Measurements from ENCODE around the gene RUBCN. TPM values are rescaled to one million over a fixed set of nuclear protein-coding genes. Genes with fewer than 3 reads are reported as not detected.
A peak's percentile ranks its signal among the peaks of the same experiment; 100 is the strongest.
"Not testable (repeated sequence)": the region's sequence is repeated elsewhere in the genome, so short reads cannot be mapped to it uniquely, and the experiment has no call there.

Gene RUBCN
- total RNA-seq, 2 experiments from 2014 or later = 45.1 to 56.7 TPM

DNA sequence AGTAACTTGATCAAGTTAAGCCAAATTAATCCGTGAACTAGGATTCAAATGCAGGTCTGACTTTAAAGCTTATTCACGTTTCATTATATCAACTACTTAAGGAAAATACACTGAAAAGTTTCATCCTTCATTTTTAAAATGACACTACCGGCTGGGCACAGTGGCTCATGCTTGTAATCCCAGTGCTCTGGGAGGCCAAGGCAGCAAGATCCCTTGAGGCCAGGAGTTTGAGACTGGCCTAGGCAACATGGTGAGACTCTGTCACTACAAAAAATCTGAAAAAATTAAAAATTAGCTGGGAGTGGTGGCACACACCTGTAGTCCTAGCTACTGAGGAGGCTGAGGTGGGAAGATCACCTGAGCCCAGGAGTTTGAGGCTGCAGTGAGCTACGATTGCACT, 3.7 kb downstream of the RUBCN start:
- Histone ChIP-seq H3K27ac (ENCODE audit: low read depth, low read length, poor library complexity, severe bottlenecking) (peak overlapping the region; percentile 94), H3K4me1 (ENCODE audit: insufficient read depth, low read length, poor library complexity, severe bottlenecking) (peaks cover 54% of the 10 kb centered on the region), H3K4me2 (ENCODE audit: low read length) (peak overlapping the region; percentile 38; the same call in 1 of the 2 replicates), H2AFZ (ENCODE audit: low read length) (no peak overlapping the region), H3K79me2 (ENCODE audit: insufficient read depth, low read depth, low read length) (peaks cover 71% of the 10 kb centered on the region), H3K36me3 (ENCODE audit: insufficient read depth, low read length) (peaks cover 29% of the 10 kb centered on the region), H3K9me2 (ENCODE audit: insufficient read depth, low read length) (no peaks in the 10 kb centered on the region), H3K4me3 (ENCODE audit: low read depth, low read length, poor library complexity, severe bottlenecking) (no peak overlapping the region), H4K20me1 (ENCODE audit: insufficient read depth, low read length) (no peaks in the 10 kb centered on the region), H3K9me3 (ENCODE audit: low read length) (peaks cover 5% of the 10 kb centered on the region; the same call in 1 of the 2 replicates)
- DNase-seq (ENCODE audit: low spot score) = no peak
- no TSS peak for BruUV-seq (replicated peaks)
- no peak for TF ChIP-seq EZH2phosphoT487 (IDR thresholded peaks at IDR 0.05; ENCODE audit: borderline replicate concordance, low read depth, low read length)
- CTCF ChIA-PET (ENCODE audit: unreplicated experiment) = interaction anchor here (1.0 kb wide), 1 partner anchor 21 kb away, joined by 3 read pairs; no protein-coding TSS in a partner anchor
- POLR2A ChIA-PET = interaction anchor here (0.6 to 5.5 kb wide), 5 partner anchors 9 to 39 kb away, joined by 3 to 41 read pairs (median 4); no protein-coding TSS in a partner anchor
- intact Hi-C loops (cut with micrococcal nuclease; ENCODE audit: unreplicated experiment) = no loop called here

DNA sequence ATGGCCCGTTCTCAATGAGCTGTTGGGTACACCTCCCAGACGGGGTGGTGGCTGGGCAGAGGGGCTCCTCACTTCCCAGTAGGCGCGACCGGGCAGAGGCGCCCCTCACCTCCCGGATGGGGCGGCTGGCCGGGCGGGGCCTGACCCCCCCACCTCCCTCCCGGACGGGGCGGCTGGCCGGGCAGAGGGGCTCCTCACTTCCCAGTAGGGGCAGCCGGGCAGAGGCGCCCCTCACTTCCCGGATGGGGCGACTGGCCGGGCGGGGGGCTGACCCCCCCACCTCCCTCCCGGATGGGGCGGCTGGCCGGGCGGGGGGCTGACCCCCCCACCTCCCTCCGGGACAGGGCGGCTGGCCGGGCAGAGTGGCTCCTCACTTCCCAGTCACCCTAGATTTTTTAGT, 5.2 kb downstream of the RUBCN start:
- H3K9me2 ChIP-seq (ENCODE audit: insufficient read depth, low read length); H2AFZ ChIP-seq (ENCODE audit: low read length); H4K20me1 ChIP-seq (ENCODE audit: insufficient read depth, low read length); H3K9me3 ChIP-seq (ENCODE audit: low read length); H3K4me3 ChIP-seq (ENCODE audit: low read depth, low read length, poor library complexity, severe bottlenecking); DNase-seq (ENCODE audit: low spot score); BruUV-seq (replicated peaks); intact Hi-C loops (cut with micrococcal nuclease; ENCODE audit: unreplicated experiment); H3K4me2 ChIP-seq (ENCODE audit: low read length); H3K27ac ChIP-seq (ENCODE audit: low read depth, low read length, poor library complexity, severe bottlenecking): not testable (repeated sequence)
- Histone ChIP-seq H3K4me1 (ENCODE audit: insufficient read depth, low read length, poor library complexity, severe bottlenecking) (peaks cover 53% of the 10 kb centered on the region), H3K79me2 (ENCODE audit: insufficient read depth, low read depth, low read length) (peaks cover 70% of the 10 kb centered on the region), H3K36me3 (ENCODE audit: insufficient read depth, low read length) (peaks cover 33% of the 10 kb centered on the region)
- CTCF ChIA-PET (ENCODE audit: unreplicated experiment) = interaction anchor here (0.9 kb wide), 1 partner anchor 58 kb away, joined by 3 read pairs; no protein-coding TSS in a partner anchor
- POLR2A ChIA-PET = interaction anchor here (5.5 kb wide), 1 partner anchor 18 kb away, joined by 41 read pairs; no protein-coding TSS in a partner anchor

DNA sequence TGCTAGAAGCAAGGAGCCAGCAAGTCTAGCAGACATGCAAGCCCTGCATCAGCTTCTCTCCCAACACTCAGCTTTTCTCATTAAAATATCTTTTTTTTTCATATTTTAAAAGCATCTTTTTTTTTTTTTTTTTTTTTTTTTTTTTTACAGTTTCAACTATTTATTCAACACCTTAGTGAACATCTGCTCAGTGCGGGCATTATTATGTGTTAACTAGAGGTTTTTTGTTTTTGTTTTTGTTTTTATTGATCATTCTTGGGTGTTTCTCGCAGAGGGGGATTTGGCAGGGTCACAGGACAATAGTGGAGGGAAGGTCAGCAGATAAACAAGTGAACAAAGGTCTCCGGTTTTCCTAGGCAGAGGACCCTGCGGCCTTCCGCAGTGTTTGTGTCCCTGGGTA, 5.9 kb downstream of the RUBCN start:
- H3K9me3 ChIP-seq (ENCODE audit: low read length); H3K4me3 ChIP-seq (ENCODE audit: low read depth, low read length, poor library complexity, severe bottlenecking); BruUV-seq (replicated peaks); H4K20me1 ChIP-seq (ENCODE audit: insufficient read depth, low read length); CTCF ChIA-PET (ENCODE audit: unreplicated experiment); H3K9me2 ChIP-seq (ENCODE audit: insufficient read depth, low read length); intact Hi-C loops (cut with micrococcal nuclease; ENCODE audit: unreplicated experiment); H3K4me2 ChIP-seq (ENCODE audit: low read length); DNase-seq (ENCODE audit: low spot score); H3K27ac ChIP-seq (ENCODE audit: low read depth, low read length, poor library complexity, severe bottlenecking); H2AFZ ChIP-seq (ENCODE audit: low read length): not testable (repeated sequence)
- Histone ChIP-seq H3K36me3 (ENCODE audit: insufficient read depth, low read length) (peaks cover 33% of the 10 kb centered on the region), H3K4me1 (ENCODE audit: insufficient read depth, low read length, poor library complexity, severe bottlenecking) (peaks cover 52% of the 10 kb centered on the region), H3K79me2 (ENCODE audit: insufficient read depth, low read depth, low read length) (peaks cover 65% of the 10 kb centered on the region)
- POLR2A ChIA-PET = interaction anchor here (0.6 to 1.3 kb wide), 4 partner anchors 20 to 337 kb away, joined by 3 to 6 read pairs (median 4); no protein-coding TSS in a partner anchor

DNA sequence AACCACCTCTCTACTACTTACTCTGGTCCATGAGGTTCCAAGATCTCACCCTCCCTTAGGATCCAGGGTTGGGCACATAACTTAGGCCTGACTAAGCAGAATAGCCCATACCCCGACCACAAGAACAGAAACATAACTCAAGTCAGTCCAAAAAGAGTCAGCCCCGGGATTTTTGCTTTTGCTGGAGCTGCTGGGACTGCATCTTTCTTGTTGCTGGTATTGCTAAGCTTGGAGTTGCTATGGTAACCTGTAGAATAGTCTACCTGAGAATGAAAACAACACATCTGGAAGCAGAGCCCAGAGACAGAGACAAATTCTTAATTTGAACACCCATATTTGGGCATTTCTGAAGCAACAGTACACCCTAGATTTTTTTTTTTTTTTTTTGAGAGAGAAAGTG, 6.5 kb downstream of the RUBCN start:
- ChIA-PET POLR2A (interaction anchor here (0.6 to 1.3 kb wide), 5 partner anchors 19 to 432 kb away, joined by 3 to 6 read pairs (median 3); partner anchors contain the start of gene DLG1), CTCF (ENCODE audit: unreplicated experiment) (no interaction called here)
- no TSS peak for BruUV-seq (replicated peaks)
- no peak overlapping the region for H3K27ac ChIP-seq (ENCODE audit: low read depth, low read length, poor library complexity, severe bottlenecking)
- peaks cover 46% of the 10 kb centered on the region for H3K4me1 ChIP-seq (ENCODE audit: insufficient read depth, low read length, poor library complexity, severe bottlenecking)
- intact Hi-C loops (cut with micrococcal nuclease; ENCODE audit: unreplicated experiment) = no loop called here
- TF ChIP-seq, protein P1, sequence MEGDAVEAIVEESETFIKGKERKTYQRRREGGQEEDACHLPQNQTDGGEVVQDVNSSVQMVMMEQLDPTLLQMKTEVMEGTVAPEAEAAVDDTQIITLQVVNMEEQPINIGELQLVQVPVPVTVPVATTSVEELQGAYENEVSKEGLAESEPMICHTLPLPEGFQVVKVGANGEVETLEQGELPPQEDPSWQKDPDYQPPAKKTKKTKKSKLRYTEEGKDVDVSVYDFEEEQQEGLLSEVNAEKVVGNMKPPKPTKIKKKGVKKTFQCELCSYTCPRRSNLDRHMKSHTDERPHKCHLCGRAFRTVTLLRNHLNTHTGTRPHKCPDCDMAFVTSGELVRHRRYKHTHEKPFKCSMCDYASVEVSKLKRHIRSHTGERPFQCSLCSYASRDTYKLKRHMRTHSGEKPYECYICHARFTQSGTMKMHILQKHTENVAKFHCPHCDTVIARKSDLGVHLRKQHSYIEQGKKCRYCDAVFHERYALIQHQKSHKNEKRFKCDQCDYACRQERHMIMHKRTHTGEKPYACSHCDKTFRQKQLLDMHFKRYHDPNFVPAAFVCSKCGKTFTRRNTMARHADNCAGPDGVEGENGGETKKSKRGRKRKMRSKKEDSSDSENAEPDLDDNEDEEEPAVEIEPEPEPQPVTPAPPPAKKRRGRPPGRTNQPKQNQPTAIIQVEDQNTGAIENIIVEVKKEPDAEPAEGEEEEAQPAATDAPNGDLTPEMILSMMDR (conservative IDR thresholded peaks at IDR 0.05; ENCODE audit: low read length) = no peak
- TF ChIP-seq EZH2phosphoT487 (IDR thresholded peaks at IDR 0.05; ENCODE audit: borderline replicate concordance, low read depth, low read length) = no peak
- H3K9me3 ChIP-seq (ENCODE audit: low read length) = peaks cover 5% of the 10 kb centered on the region; the same call in 1 of the 2 replicates
- peaks cover 65% of the 10 kb centered on the region for H3K79me2 ChIP-seq (ENCODE audit: insufficient read depth, low read depth, low read length)
- DNase-seq (ENCODE audit: low spot score) = no peak
- H4K20me1 ChIP-seq (ENCODE audit: insufficient read depth, low read length) = no peaks in the 10 kb centered on the region
- H3K4me3 ChIP-seq (ENCODE audit: low read depth, low read length, poor library complexity, severe bottlenecking) = no peak overlapping the region
- no peak overlapping the region for H3K4me2 ChIP-seq (ENCODE audit: low read length)
- no peak overlapping the region for H2AFZ ChIP-seq (ENCODE audit: low read length)
- no peaks in the 10 kb centered on the region for H3K9me2 ChIP-seq (ENCODE audit: insufficient read depth, low read length)
- H3K36me3 ChIP-seq (ENCODE audit: insufficient read depth, low read length) = peaks cover 33% of the 10 kb centered on the region
